Lower leg skin (tissue), 3 donors: ENCODE data around the gene SLC9A9.

Experiments
- POLR2A ChIP-seq, 2 donors: fragments of 450-650 bp; IDR thresholded peaks; one replicate each; pipeline ENCODE4 v1.6.1; 2016 to 2017; ENCODE audit warnings: antibody characterized with exemption in 2 of 2, mild to moderate bottlenecking in 1 of 2, moderate library complexity in 1 of 2
- TF ChIP-seq, protein P1 (sequence below), 3 donors: fragments of 450-650 bp; IDR thresholded peaks; one replicate each; pipeline ENCODE4 v1.5.1; 2016; ENCODE audit warnings: antibody characterized with exemption in 3 of 3, mild to moderate bottlenecking in 3 of 3, moderate library complexity in 2 of 3

DNA sequence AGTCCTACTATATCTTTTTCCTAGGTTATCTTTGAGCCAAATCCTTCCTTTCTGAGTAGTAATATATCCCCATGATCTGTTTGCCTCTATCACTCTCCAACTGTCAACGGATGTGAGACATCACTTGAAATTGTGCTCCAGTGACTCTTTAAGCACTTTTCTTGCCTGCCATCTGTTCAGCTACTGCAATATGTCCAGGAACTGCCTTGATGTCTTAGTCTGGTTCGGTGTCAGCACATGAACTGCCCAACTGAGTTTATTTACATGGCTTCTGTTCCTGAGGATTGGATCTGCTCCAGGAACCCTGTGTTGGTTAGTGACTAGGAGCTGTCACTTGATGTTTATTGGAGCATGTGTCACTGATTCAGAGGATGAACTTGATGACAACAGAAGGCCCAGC is 116.5 kb downstream of the SLC9A9 start:
- no peak for TF ChIP-seq POLR2A (IDR thresholded peaks at IDR 0.05)
- TF ChIP-seq, protein P1, sequence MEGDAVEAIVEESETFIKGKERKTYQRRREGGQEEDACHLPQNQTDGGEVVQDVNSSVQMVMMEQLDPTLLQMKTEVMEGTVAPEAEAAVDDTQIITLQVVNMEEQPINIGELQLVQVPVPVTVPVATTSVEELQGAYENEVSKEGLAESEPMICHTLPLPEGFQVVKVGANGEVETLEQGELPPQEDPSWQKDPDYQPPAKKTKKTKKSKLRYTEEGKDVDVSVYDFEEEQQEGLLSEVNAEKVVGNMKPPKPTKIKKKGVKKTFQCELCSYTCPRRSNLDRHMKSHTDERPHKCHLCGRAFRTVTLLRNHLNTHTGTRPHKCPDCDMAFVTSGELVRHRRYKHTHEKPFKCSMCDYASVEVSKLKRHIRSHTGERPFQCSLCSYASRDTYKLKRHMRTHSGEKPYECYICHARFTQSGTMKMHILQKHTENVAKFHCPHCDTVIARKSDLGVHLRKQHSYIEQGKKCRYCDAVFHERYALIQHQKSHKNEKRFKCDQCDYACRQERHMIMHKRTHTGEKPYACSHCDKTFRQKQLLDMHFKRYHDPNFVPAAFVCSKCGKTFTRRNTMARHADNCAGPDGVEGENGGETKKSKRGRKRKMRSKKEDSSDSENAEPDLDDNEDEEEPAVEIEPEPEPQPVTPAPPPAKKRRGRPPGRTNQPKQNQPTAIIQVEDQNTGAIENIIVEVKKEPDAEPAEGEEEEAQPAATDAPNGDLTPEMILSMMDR (IDR thresholded peaks at IDR 0.05) = no peak
